Measurements from ENCODE around the gene ENPP1.
"Not testable (repeated sequence)": the region's sequence is repeated elsewhere in the genome, so short reads cannot be mapped to it uniquely, and the experiment has no call there.

Gene ENPP1

DNA sequence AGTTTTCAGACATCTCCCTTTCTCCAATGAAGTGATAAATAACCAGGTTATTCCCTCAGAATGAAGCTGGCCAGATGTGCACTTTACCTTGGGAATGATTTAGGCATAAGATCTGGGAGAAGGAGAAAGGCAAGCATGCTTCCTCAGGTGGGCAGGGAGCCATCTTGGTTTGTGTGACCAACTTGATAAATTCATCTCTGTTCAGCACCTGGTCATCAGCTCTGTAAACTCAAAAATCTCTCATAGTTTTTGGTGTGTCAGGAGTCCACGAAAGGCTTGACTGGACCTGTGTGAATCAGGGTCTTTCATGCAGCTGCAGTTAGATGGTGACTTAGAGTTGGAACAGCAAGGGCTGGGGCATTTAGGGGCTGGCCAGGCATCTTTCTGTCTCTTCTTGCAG, 24.5 kb downstream of the ENPP1 start:
- no peak for DNase-seq

DNA sequence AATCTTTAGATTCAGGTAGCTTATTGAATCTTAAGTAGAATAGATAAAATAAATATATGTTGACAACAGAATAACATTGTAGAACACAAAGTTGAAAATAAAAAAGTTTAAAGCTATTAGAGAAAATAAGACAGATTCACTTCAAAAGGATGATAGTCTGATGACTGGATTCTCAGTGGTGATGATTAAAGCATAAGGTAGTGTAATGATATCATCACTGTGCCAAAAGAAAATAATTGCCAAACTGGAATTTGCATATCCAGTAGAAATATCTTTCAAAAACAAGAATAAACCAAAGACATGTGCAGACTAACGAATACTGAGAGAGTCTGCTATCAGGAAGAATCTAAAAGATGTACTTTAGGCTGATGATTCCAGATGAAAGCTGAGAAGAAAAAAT, 30.2 kb downstream of the ENPP1 start:
- no peak for DNase-seq

DNA sequence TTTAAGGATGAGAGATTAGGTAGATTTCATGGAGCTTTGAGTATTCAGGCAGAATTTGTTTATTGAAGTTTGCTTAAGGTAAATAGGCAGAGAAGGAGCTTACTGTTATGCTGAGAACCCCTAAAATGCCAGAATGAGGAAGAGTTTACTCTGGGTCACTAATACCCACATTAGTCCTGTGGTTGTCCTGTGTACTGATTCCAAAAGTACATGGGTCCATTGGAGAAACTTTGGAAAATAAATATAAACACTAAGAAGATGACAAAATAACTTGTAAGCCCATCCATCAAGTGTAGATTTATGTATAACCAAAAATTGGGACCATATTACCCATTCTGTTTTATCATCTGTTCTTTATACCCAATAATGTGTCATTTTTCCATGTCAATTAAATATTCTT, 31.6 kb downstream of the ENPP1 start:
- no peak for DNase-seq

DNA sequence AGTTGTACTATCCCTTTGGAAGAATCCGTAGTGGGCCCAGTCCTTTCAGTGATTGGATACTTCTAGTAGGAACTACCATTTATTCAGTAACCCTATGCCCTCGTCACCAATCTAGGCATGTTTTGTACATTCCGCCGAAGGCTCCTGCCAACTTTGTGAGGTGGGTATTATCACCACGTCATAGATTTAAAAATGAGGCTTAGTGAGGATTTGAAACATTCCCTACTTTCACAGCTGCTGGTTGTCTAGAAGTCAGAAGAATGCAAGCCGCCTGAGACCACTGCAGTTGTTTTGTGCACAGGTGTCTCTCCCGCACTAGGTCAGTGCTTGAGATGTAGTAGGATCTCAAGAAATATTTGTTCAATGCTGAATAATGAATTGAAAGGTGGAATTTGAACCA, 32.6 kb downstream of the ENPP1 start:
- DNase-seq: no peak

DNA sequence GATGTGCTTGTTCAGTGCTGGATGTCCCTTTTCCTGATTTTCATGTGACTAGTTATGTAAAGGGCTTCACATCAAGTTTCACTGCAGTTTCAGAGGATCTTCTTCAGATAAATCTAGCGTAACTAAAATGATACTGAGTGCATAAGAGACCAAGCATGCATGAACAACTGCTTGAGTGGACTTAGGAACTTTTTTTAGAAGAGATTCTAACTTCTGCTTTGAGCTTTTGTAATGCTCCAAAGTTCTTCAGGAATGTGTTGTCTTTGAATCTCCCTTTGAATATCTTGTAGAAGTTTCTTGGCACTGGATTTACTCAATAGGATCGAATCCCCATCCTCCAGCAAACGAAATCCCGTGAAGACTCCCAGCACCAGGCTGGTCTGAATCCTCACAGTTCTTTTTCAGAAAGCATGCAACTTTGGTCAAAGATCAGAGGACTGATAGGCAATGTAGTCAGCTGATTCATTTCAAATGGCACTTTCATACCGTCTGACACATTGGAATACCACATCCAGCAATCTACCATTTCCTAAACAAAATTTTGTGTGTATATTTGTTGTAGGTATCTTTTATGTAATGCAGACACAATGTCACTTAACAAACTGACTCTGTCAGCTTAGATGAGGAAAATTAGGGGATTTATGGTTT, 33.2 kb downstream of the ENPP1 start:
- no peak for DNase-seq

DNA sequence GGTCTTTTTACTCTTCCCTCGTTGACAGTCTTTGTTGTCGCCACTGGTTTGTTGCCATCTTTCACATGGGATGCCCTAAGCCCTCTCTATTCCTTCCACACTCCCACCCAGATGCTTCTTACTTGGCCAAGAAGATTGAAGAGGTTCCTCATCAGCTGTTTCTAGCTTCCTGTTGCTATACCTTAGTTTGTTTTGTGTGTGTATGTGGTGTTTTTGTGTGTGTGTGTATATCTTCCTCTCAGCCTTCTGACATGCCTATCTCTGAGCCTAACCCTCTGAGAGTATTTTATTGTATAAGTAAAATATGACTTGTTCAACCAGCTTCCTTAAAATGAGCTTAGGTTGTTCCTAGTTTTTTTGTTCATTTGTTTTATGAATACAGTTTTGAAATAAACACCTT, 35.9 kb downstream of the ENPP1 start:
- DNase-seq: no peak

DNA sequence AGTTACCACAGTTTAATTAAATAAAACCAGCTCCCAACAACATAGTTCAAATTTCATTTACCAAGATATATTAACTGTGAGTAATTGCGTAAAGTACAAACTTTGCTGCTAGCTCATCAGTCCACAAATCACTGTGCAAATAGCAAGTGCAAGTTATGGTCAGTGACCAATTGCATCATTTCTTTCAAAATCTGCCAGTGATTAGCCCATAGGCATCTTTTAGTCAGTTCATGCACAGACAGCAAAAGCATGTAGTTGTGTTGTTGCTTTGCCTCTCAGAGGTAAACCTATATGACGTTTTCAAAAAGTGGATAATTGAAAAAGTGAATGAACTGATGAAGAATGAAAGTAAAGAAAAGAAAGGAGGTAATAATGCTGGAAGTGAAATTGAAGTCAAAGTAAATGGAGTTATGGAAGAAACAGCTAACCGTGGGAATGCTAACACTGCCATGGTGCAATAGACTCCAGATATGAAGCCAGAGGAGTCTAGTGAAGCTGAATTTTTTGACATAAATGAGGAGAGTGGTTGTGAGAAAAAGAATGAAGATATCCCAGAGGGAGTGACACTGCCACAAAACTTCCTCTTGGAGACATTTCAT, 36.5 kb downstream of the ENPP1 start:
- no peak for DNase-seq

DNA sequence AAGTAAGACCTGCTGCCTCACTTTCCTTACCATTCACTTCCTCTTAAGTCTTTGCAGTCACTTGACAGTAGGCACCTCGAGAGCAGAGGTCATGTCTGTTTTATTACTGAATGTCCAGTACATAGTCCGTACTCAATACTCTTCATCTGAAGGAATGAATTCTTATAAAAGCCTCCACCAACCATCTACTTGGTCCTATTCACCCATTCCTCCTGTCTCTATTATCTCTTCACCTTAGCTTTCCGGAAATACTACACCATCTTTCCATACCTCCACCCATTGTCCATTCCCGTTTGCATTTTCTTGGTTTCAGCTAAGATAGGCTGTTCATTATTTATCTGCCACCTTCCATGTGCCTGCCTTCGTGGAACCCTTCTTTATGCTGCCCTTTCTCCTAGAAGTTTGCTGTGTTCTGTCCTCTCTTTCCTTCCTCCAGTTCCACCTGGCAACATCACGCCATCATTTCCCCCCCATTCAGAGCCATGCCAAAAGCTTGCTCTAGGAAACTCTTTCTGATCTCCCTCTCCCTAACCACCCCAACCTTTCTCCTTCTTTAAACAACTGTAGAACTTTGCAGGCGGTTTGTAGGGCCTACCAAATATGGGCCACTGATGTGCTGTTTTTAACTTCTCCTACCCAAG, 38.3 kb downstream of the ENPP1 start:
- DNase-seq: no peak

DNA sequence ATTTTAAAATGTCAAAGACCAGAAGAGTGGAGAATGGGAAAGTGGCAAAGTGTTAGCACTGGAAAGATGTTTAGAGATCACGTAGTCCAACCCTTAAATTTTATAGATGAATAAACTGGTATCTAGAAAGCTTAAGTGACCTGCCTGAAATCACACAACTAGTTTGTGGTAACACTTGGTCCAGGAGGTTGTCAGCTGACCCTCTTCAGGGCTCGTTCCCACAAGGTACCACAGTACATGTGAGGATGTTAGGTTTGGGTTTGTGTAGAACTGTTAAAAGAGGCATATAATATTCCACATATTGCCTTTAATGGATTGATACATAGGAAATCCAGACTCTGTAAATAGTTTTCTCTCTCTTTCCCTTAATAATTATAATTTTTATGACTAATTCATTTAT, 39.1 kb downstream of the ENPP1 start:
- no peak for DNase-seq

DNA sequence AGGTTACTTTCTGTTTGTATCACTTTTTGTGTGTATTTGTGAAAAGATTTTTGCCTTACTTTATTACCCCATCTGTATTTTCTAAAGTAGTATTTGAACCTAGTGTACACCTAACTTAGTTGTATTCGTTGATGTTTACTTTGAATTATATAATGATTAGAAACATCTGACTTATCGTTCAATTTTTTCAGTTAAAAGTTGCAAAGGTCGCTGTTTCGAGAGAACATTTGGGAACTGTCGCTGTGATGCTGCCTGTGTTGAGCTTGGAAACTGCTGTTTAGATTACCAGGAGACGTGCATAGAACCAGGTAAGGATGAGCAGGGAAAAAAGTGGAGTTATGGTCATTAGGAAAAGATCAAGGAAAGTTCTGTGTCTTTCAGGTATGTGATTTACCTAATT, 42.0 kb downstream of the ENPP1 start:
- DNase-seq: no peak

DNA sequence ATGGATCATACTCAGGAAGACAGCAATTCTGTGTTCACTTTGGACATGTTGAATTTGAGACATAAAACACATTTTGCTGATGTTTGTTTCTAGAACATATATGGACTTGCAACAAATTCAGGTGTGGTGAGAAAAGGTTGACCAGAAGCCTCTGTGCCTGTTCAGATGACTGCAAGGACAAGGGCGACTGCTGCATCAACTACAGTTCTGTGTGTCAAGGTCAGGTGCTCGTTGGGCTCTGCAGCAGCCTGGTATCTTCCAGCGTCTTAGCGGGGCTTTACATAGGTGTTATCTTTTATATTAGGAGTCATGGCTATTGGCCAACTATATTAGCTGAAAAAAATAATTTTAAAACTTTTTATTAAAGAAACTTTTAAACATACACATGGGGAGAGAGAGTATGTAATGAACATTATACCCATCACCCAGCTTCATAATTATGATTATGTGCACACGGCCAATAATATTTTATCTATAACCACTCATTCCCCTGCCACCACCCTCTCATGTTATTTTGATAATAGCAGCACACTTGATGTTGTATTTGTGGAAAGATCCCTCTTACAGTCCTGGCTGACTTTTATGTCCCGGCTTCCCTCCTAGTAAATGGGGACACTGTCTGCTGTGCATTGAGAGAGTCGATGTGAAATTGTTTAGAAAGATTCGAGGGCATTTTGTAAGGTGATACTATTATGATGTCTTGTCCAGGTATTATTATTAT, 43.4 kb downstream of the ENPP1 start:
- no peak for DNase-seq

DNA sequence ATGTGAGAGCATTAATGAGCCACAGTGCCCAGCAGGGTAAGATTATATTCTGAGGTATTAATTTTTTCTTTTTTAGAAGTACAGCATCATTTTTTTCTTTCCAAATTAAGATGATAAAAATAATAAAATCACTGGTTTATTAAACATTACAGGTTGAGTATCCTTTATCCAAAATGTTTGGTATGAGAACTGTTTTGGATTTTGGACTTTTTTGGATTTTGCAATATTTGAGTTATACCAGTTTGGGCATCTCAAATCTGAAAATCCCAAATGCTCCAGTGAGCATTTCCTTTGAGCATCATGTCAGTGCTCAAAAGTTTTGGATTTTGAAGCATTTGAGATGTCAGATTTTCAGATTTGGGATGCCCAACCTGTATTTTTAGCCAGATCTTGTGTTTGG, 44.4 kb downstream of the ENPP1 start:
- DNase-seq: no peak

DNA sequence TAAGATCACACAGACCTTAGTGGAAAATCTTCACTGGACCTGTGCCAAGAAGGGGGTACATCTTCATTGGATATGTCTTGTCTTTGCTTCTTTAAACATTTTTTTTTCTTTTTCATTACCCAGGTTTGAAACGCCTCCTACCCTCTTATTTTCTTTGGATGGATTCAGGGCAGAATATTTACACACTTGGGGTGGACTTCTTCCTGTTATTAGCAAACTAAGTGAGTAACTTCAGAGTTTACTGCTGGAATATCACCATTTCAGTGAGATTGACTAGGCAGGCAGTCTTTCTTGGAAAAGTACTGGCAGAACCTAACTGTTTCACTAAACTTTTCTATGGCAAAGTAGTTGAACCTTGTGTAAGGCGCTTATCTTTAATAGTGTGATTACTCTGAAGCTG, 47.0 kb downstream of the ENPP1 start:
- no peak for DNase-seq

DNA sequence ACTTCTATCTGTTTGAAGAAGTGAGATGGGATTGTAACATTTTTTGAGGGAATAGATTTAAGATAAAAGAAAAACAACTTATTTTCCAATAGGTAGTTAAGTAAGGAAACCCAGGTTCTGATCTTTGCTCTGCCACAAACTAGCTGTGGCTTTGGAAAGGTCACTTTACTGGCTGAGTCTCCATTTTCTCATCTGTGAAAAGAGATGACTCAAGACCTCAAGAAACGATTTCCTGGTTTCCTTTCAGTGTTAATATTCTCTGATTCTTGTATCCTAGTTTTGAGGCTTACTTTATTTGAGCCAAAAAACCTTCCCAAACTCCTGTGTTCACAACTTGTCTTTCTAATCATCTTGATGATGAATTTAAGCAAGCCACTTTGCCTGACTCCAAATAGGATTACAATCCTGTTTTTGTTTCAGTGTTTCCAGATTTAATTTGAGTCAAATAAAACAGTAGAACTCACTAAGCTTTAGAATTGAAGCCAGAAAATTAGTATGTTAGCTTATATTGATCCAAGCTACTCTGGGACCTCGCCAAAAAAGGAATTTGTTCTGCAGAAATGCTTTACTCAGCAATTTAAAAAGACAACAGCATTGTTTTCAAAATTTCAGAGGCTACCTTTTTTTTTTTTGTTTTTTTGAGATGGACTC, 51.1 kb downstream of the ENPP1 start:
- DNase-seq: no peak

DNA sequence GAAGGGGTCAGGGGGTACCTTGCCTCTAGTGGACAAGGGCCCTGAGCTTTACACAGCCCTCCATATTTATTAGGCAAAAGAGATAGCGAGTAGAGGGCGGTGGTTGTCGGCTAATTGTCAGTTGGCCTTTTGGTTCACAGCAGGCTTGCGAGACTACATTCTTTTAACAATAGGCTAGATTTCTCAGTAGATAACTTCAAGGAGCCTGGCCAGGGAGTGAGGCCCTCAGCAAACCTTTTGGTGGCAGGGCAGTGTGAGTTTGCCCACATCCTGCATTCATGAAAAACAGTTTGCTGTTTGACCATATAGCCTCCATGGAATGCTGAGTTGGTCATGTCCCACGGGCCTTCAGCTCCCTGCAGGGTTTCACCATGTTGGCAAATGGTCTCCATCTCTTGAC, 51.8 kb downstream of the ENPP1 start:
- not testable (repeated sequence) for DNase-seq

DNA sequence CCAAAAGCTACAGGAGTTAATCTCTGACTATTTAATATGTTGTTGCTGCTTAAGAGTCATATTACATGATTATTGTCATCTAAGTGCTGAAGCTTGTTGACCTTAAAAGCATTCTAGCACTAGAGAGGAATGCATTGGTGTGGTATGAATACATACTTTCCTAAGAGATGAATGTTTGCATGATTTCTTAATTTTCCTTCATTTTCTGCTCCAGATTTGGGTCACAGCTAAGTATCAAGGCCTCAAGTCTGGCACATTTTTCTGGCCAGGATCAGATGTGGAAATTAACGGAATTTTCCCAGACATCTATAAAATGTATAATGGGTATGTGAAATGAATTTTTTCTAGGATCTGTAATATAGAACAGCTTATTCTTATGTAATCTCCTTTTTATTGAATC, 53.6 kb downstream of the ENPP1 start:
- DNase-seq: no peak

DNA sequence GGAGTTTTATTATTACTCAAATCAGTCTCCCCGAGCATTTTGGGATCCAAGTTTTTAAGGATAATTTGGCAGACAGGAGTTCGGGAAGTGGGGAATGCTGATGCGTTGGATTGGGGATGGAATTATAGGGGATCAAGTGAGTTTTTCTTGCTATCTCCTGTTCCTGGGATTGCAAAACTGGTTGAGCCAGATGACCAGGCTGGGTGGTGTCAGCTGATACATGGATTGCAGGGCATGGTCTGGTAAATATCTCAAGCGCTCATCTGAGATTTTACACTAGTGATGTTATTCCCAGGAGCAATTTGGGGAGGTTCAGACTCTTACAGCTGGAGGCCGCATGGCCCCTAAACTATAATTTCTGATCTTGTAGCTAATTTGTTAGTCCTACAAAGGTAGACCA, 54.7 kb downstream of the ENPP1 start:
- DNase-seq: no peak

DNA sequence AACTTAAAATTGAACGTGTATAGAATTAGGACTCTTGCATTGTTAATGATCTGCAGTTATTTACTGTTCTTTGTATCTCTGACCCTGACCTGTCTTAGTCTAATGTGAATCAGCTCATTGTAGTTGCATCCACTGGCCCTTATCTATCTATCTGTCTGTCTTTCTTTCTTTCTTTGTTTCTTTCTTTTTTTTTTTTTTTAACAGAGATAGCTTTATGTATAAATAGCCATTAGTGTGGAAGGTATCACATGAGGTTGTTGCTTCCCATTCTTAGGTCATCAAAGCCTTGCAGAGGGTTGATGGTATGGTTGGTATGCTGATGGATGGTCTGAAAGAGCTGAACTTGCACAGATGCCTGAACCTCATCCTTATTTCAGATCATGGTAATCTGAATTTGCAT, 59.9 kb downstream of the ENPP1 start:
- no peak for DNase-seq

DNA sequence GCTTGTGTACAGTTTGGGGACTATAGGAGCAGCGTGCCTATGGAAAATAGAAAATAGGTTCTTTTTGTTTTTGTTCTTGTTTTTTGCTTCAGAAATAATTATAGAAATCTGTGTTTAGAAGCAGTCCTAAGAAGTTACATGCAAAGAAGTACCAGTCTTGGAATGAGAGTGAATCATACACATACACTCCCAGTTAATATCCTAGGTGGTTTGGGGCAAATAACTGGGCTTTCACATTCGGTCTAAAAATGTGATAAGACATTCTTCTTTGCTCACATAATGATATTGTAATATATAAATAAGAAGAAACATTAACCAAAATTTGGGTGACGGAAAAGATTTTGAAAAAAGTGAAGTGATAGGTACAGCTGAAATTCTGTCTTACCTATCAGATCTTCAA, 61.0 kb downstream of the ENPP1 start:
- no peak for DNase-seq

DNA sequence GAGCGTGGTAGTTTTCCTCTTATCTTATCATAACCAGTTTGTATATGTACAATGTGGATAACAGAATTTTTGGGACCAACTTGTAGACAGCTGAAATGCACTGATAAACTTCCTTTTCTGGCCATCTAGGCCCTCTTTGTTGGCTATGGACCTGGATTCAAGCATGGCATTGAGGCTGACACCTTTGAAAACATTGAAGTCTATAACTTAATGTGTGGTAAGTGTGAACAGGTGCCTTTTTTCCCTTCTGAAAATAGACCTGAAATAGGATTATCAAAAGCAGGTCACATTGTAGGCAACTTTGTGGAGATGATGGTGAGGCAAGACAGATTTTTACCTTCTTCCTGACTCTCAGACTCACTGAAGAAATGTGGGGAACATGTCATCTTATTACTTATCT, 67.8 kb downstream of the ENPP1 start:
- DNase-seq: no peak

DNA sequence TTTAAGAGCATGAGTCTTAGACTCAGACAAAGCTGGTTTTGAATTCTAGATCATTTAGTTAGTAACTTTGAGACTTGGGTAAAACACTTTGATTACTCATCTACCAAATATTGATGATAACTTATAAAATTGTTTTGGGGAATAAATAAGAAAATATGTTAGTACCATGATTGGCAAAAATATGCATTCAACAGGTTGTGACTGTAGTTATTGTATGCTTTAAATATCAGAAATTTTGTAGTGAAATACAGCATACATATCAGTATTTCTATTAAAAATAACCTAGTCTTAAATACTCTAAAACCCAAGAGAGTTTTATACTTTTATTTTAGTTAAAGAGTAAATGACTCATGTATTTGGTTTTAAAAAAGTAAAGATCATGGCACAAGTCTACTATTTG, 68.7 kb downstream of the ENPP1 start:
- no peak for DNase-seq

DNA sequence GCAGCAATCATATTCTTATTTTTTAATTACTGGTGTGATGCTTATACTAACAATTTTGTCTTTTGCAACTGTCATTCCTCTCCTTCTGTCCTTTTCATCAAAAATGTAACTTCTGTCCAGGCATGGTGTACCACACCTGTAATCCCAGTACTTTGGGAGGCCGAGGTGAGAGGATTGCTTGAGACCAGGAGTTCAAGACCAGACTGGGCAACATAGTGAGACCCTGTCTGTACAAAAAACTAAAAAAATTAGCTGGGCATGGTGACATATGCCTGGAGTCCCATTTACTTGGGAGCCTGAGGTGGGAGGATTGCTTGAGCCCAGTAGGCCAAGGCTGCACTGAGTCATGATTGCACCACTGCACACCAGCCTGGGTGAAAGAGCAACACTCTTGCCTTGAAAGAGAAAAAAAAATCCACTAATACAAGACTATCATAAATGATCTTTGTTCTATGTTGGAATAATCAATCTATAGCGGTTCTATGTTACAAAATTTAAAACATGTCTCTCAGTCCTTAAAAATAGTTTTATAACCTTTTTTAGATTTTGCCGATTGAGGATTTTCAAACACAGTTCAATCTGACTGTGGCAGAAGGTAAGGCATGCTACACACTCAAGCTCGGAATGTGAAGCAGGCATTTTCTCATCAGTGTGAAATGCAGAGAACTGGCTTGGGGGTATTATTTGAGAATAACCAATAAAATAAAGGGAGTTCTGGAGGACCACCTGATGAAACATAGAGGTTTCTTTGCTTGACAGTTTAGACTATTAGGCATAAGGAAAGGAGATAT, 70.4 kb downstream of the ENPP1 start:
- DNase-seq: no peak

DNA sequence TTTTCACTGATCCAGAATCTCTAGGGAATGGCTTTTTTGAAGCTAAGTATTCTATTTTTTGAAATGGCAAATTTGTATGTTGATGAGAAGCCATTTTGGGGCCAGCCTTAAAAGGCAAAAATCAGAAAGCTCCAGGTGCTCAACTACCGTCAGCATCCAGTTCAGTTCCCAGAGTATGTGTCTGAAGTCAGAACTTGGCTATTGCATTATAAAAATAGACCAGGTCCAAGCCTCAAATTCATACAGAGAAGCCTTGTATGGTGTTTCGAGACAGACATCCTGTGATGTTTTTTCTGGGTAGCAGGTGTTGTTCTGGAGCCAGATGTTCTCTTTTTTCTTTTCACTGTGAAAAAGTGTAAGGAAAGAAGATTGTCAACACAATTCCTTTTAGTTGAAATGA, 75.2 kb downstream of the ENPP1 start:
- DNase-seq: no peak
